Lower leg skin (tissue), 4 donors: ENCODE results near the gene PLCB1. TPM values are rescaled to one million over a fixed set of nuclear protein-coding genes. Genes with fewer than 3 reads are reported as not detected.

ENCODE experiments used
- DNase-seq, 2 donors: peaks; one replicate each; pipeline ENCODE4 v3.0.0-alpha.2; 2019; ENCODE audit warnings: low spot score in 2 of 2
- H3K4me3 ChIP-seq: fragments of 200-600 bp; sonication (generic); 2 replicates; pipeline ENCODE4 v1.5.1; 2017; ENCODE audit warnings: mild to moderate bottlenecking, low read depth; ENCODE audit not compliant: poor library complexity, severe bottlenecking
- POLR2A ChIP-seq, 2 donors: fragments of 450-650 bp; IDR thresholded peaks; one replicate each; pipeline ENCODE4 v1.6.1; 2016 to 2017; ENCODE audit warnings: antibody characterized with exemption in 2 of 2, mild to moderate bottlenecking in 1 of 2, moderate library complexity in 1 of 2
- WGBS, 2 donors: methylation state at CpG; one replicate each; pipeline ENCODE4 v1.1.5; 2018; 5-methylcytosine and 5-hydroxymethylcytosine counted together
- intact Hi-C: fragments of 100-400 bp; cut with DNase I; formaldehyde crosslinking; loops from one replicate; pipeline ENCODE4 v1.15.0; 2023; ENCODE audit warnings: low total_unique reads
- total RNA-seq, 4 donors: library from RNA; depleted of rRNA; stranded (reverse); fragments of >200 nt; gene quantifications; one replicate each; pipeline ENCODE4 v1.1.0, GENCODE V29; 2016
- TF ChIP-seq, protein P1 (sequence below), 3 donors: fragments of 450-650 bp; IDR thresholded peaks; one replicate each; pipeline ENCODE4 v1.5.1; 2016; ENCODE audit warnings: antibody characterized with exemption in 3 of 3, mild to moderate bottlenecking in 3 of 3, moderate library complexity in 2 of 3

Gene PLCB1
- total RNA-seq, 4 donors from 2014 or later = 4.1 to 16.2 (median 9.1) TPM

DNA sequence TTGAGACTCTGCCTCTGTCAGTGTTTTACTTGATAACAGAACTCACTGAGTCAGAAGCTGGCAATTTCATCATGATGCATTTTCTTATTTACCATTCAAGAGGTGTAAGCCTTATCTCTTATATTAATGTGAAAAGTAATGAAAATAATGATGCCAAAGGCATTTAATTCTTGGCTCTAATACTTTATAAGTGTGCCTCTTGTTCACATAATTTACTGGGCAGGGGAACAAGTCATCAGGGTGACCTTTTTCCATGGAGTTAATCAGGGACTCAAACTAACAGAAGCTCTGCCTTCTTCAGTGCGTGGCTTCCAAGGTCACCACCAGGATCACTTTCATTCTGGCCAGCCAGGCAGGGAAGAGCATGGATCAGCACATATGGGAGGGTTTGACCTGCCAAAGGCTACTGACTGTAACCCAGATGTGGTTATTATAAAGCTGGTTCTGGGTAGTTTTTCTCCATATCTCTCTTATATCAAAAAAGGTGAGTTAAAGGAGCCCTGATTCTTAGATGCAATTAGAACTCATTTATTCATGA lies 5.2 kb upstream of the PLCB1 start:
- no peak for DNase-seq
- TF ChIP-seq, protein P1, sequence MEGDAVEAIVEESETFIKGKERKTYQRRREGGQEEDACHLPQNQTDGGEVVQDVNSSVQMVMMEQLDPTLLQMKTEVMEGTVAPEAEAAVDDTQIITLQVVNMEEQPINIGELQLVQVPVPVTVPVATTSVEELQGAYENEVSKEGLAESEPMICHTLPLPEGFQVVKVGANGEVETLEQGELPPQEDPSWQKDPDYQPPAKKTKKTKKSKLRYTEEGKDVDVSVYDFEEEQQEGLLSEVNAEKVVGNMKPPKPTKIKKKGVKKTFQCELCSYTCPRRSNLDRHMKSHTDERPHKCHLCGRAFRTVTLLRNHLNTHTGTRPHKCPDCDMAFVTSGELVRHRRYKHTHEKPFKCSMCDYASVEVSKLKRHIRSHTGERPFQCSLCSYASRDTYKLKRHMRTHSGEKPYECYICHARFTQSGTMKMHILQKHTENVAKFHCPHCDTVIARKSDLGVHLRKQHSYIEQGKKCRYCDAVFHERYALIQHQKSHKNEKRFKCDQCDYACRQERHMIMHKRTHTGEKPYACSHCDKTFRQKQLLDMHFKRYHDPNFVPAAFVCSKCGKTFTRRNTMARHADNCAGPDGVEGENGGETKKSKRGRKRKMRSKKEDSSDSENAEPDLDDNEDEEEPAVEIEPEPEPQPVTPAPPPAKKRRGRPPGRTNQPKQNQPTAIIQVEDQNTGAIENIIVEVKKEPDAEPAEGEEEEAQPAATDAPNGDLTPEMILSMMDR (IDR thresholded peaks at IDR 0.05) = no peak
- no peak for TF ChIP-seq POLR2A (IDR thresholded peaks at IDR 0.05)
- H3K4me3 ChIP-seq = no peak overlapping the region
- 75 to 83% methylated on average over 1 of the region's 1 CpG for WGBS, 2 donors
- intact Hi-C loops = no loop called here

DNA sequence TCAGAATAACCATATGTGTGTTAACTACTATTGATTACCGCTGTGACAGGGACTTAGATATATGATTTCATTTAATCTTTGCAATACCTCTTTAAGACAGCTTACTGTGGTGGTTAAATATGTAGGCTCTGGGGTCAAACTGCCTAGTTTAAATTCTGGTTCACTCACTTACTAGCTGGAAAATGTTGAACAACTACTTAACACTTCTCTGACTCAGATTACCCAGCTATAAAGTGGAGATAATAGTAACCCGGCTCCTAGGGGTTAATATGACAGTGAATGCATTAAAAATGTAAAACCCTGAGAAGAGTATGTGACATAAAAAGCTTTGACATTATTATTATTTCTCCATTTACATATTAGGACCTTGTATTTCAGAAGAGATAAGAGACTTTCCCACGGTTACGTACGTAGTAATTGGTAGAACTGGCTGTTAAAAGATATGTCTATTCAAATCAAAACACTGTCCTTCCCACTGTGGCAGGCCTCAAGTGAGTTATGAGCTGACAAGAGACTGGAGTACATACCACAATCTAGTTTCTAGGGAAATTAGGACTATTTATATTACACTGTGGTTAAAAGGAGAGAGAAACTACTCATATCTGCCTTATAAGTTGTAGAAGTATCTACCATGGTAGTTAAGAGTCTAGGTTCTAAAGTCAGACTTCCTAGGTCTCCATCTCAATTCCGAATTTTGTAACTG lies 4.4 kb upstream of the PLCB1 start:
- H3K4me3 ChIP-seq = no peak overlapping the region
- TF ChIP-seq, protein P1 (IDR thresholded peaks at IDR 0.05) = no peak
- TF ChIP-seq POLR2A (IDR thresholded peaks at IDR 0.05) = no peak
- 83 to 85% methylated on average over 6 of the region's 6 CpGs for WGBS, 2 donors
- intact Hi-C loops = no loop called here
- no peak for DNase-seq

DNA sequence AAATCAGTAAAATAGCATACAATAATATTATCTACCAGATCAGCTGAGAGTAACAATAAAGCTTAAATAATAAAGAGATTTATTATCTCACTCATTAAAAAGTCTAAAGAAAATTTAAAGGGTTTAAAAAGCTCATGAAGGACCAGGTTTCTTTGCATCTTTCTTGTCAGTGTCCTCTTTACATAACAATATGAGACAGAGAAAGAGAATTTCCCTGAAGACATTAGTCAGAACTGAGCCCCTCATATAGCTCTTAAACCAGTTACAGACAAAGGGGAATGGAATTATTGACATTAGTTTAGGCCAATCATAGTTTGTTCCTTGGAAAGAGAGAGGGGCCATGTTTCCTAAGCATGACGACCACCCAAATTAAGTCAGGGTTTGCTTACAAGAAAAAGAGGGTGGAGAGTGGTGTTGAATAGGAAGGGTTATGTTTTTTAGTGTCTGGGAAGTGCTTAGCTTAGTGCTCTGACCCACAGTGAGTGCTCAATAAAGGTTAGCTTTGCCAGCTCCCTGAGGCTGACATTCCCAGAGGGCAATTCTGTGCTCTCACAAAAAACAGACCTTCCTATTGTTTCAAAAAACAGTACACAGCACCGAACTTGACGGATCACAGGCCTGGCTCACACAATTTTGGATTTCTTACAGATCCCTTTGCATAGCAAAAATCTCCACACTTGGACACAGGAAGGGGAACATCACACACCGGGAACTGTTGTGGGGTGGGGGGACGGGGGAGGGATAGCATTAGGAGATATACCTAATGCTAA lies 3.6 kb upstream of the PLCB1 start:
- TF ChIP-seq POLR2A (IDR thresholded peaks at IDR 0.05) = no peak
- TF ChIP-seq, protein P1 (IDR thresholded peaks at IDR 0.05) = no peak
- H3K4me3 ChIP-seq = no peak overlapping the region
- 68 to 77% methylated on average over 5 of the region's 5 CpGs for WGBS, 2 donors
- intact Hi-C loops = no loop called here
- DNase-seq = no peak

- no peak overlapping the region for H3K4me3 ChIP-seq
- no peak for TF ChIP-seq POLR2A (IDR thresholded peaks at IDR 0.05)
- TF ChIP-seq, protein P1 (IDR thresholded peaks at IDR 0.05) = no peak
- intact Hi-C loops = no loop called here
- DNase-seq = no peak
- WGBS, 2 donors = 65 to 79% methylated on average over 6 of the region's 6 CpGs
These were observed 2.7 kb upstream of the PLCB1 start for GRCh38 chr20:8129211-8129976.

- intact Hi-C loops = loop anchor here (10.0 kb wide), 1 partner anchor 594 kb away; no protein-coding TSS in a partner anchor
- no peak for DNase-seq
- WGBS, 2 donors = 74 to 78% methylated on average over 8 of the region's 8 CpGs
- TF ChIP-seq POLR2A (IDR thresholded peaks at IDR 0.05) = no peak
- TF ChIP-seq, protein P1 (IDR thresholded peaks at IDR 0.05) = no peak
- H3K4me3 ChIP-seq = no peak overlapping the region
These were observed 1.1 kb upstream of the PLCB1 start for GRCh38 chr20:8130840-8131526.
